ENCODE measurements around the gene IDNK.

DNA sequence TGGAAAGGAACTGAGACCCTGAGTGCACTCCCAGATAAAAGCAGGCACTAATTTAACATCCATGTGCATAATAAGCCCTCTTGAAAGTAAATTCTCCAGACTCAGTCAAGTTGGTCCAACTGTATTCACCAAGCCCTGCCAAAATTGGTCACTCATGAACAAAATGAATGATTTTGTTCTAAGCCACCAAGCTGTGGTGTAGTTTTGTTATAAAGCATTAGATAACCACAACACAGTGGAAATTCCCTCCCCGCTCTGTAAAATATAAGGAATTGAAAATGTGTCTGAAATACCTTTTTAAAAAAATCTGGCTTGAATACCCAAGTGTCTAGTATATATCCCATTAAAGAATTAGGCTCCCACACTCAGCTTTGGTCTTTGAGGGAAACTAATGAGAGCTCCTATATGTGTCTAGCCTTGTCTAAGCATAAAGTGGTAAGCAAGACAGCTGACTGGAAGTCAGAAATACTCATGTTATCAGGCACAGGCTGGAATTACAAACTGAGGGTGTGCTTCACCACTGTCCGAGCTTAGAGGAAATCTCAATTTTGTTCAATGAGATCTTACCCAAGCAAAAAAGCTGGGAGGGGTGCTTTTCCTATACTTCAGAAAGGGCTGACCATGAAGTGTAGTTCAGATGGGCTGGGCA, 33.2 kb downstream of the IDNK start:
- TF ChIP-seq, protein P1, sequence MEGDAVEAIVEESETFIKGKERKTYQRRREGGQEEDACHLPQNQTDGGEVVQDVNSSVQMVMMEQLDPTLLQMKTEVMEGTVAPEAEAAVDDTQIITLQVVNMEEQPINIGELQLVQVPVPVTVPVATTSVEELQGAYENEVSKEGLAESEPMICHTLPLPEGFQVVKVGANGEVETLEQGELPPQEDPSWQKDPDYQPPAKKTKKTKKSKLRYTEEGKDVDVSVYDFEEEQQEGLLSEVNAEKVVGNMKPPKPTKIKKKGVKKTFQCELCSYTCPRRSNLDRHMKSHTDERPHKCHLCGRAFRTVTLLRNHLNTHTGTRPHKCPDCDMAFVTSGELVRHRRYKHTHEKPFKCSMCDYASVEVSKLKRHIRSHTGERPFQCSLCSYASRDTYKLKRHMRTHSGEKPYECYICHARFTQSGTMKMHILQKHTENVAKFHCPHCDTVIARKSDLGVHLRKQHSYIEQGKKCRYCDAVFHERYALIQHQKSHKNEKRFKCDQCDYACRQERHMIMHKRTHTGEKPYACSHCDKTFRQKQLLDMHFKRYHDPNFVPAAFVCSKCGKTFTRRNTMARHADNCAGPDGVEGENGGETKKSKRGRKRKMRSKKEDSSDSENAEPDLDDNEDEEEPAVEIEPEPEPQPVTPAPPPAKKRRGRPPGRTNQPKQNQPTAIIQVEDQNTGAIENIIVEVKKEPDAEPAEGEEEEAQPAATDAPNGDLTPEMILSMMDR (IDR thresholded peaks at IDR 0.05; ENCODE audit: low read length), result no peak
- TF ChIP-seq EZH2 (optimal IDR thresholded peaks at IDR 0.05; ENCODE audit: low read depth, low read length) (no peak), EZH2phosphoT487 (IDR thresholded peaks at IDR 0.05; ENCODE audit: low read length) (no peak)
